Measurements from ENCODE around the gene TMTC2.

TMTC2 gene

GRCh38 chr12:82688596-82688995 lies 1.9 kb downstream of the TMTC2 start:
- no CpG with 5 or more reads among the region's 7 CpGs for WGBS (ENCODE audit: extremely low coverage, insufficient coverage, insufficient read length)

GRCh38 chr12:82690006-82690405 lies 3.3 kb downstream of the TMTC2 start:
- H4K91ac ChIP-seq (ENCODE audit: low read depth, low read length): no peak overlapping the region
- no peak for DNase-seq
- H2AK5ac ChIP-seq (ENCODE audit: low read length): no peak overlapping the region
- H3K4ac ChIP-seq (ENCODE audit: low read depth, low read length): no peak overlapping the region
- peaks cover 11% of the 10 kb centered on the region for H3K79me1 ChIP-seq (ENCODE audit: low read length)
- no peak overlapping the region for H2BK12ac ChIP-seq (ENCODE audit: low read length)
- H3K4me1 ChIP-seq (ENCODE audit: control insufficient read depth in 1 of 2, insufficient read depth in 2 of 2, low read length in 2 of 2): peaks cover 2 to 6% of the 10 kb centered on the region in 2 experiments
- no peak overlapping the region for H3K18ac ChIP-seq (ENCODE audit: low read length)
- H3K9ac ChIP-seq (ENCODE audit: low read length): no peak overlapping the region
- no peaks in the 10 kb centered on the region for H3K9me3 ChIP-seq (ENCODE audit: insufficient read depth, low read depth, low read length)
- H4K8ac ChIP-seq (ENCODE audit: low read depth, low read length): no peak overlapping the region
- no peak overlapping the region for H2BK5ac ChIP-seq (ENCODE audit: low read depth, low read length, poor library complexity)
- H3K27ac ChIP-seq (ENCODE audit: low read depth, low read length): no peak overlapping the region
- H3K36me3 ChIP-seq (ENCODE audit: control insufficient read depth in 1 of 2, insufficient read depth in 2 of 2, low read length in 2 of 2): peaks cover 2 to 3% of the 10 kb centered on the region in 2 experiments
- H2BK120ac ChIP-seq (ENCODE audit: insufficient read depth, low read length, poor library complexity): no peak overlapping the region
- no peak overlapping the region for H3K23ac ChIP-seq (ENCODE audit: low read length)
- peak overlapping the region; percentile 48 for H3K4me2 ChIP-seq (ENCODE audit: low read length)
- no peak overlapping the region for H4K12ac ChIP-seq (ENCODE audit: low read depth, low read length)
- H3K27me3 ChIP-seq (ENCODE audit: insufficient read depth, low read length): no peaks in the 10 kb centered on the region
- no peak overlapping the region for H3K14ac ChIP-seq (ENCODE audit: low read length)
- peaks cover 11% of the 10 kb centered on the region for H3K79me2 ChIP-seq (ENCODE audit: control insufficient read depth, insufficient read depth, low read length, poor library complexity)
- H2AFZ ChIP-seq (ENCODE audit: insufficient read depth, low read length, poor library complexity): no peak overlapping the region
- WGBS (ENCODE audit: extremely low coverage, insufficient coverage, insufficient read length): no CpG with 5 or more reads among the region's 1 CpG
- no peak overlapping the region for H3K4me3 ChIP-seq (ENCODE audit: low read depth, low read length)

More at GRCh38 chr12:82688596-82688995, 1.9 kb downstream of the TMTC2 start:
- no peak overlapping the region for H2BK120ac ChIP-seq (ENCODE audit: insufficient read depth, low read length, poor library complexity)
- no peak overlapping the region for H3K14ac ChIP-seq (ENCODE audit: low read length)
- no peaks in the 10 kb centered on the region for H3K27me3 ChIP-seq (ENCODE audit: insufficient read depth, low read length)
- H3K9me3 ChIP-seq (ENCODE audit: insufficient read depth, low read depth, low read length): no peaks in the 10 kb centered on the region
- H3K4me3 ChIP-seq (ENCODE audit: low read depth, low read length): no peak overlapping the region
- no peak for DNase-seq
- no peak overlapping the region for H2BK12ac ChIP-seq (ENCODE audit: low read length)
- H3K79me2 ChIP-seq (ENCODE audit: control insufficient read depth, insufficient read depth, low read length, poor library complexity): peaks cover 11% of the 10 kb centered on the region
- peaks cover under 1 to 6% of the 10 kb centered on the region in 2 experiments for H3K4me1 ChIP-seq (ENCODE audit: control insufficient read depth in 1 of 2, insufficient read depth in 2 of 2, low read length in 2 of 2)
- H4K91ac ChIP-seq (ENCODE audit: low read depth, low read length): no peak overlapping the region
- no peak overlapping the region for H2AK5ac ChIP-seq (ENCODE audit: low read length)
- H3K23ac ChIP-seq (ENCODE audit: low read length): no peak overlapping the region
- H3K79me1 ChIP-seq (ENCODE audit: low read length): peaks cover 11% of the 10 kb centered on the region
- no peak overlapping the region for H2AFZ ChIP-seq (ENCODE audit: insufficient read depth, low read length, poor library complexity)
- peaks cover 2% of the 10 kb centered on the region in 2 experiments for H3K36me3 ChIP-seq (ENCODE audit: control insufficient read depth in 1 of 2, insufficient read depth in 2 of 2, low read length in 2 of 2)
- H3K4me2 ChIP-seq (ENCODE audit: low read length): peak overlapping the region; percentile 91
- H4K8ac ChIP-seq (ENCODE audit: low read depth, low read length): no peak overlapping the region
- no peak overlapping the region for H3K18ac ChIP-seq (ENCODE audit: low read length)
- no peak overlapping the region for H2BK5ac ChIP-seq (ENCODE audit: low read depth, low read length, poor library complexity)
- no peak overlapping the region for H3K27ac ChIP-seq (ENCODE audit: low read depth, low read length)
- H4K12ac ChIP-seq (ENCODE audit: low read depth, low read length): no peak overlapping the region
- no peak overlapping the region for H3K9ac ChIP-seq (ENCODE audit: low read length)
- peak overlapping the region; percentile 97 for H3K4ac ChIP-seq (ENCODE audit: low read depth, low read length)

GRCh38 chr12:82691513-82691912 lies 4.8 kb downstream of the TMTC2 start:
- no peak overlapping the region for H2BK5ac ChIP-seq (ENCODE audit: low read depth, low read length, poor library complexity)
- H4K12ac ChIP-seq (ENCODE audit: low read depth, low read length): no peak overlapping the region
- no peak overlapping the region for H3K14ac ChIP-seq (ENCODE audit: low read length)
- no peak overlapping the region for H2AK5ac ChIP-seq (ENCODE audit: low read length)
- no peak overlapping the region for H3K18ac ChIP-seq (ENCODE audit: low read length)
- no peak overlapping the region for H3K23ac ChIP-seq (ENCODE audit: low read length)
- no peak overlapping the region for H2BK120ac ChIP-seq (ENCODE audit: insufficient read depth, low read length, poor library complexity)
- H4K8ac ChIP-seq (ENCODE audit: low read depth, low read length): no peak overlapping the region
- H4K91ac ChIP-seq (ENCODE audit: low read depth, low read length): no peak overlapping the region
- no peak overlapping the region for H2AFZ ChIP-seq (ENCODE audit: insufficient read depth, low read length, poor library complexity)
- no peaks in the 10 kb centered on the region for H3K27me3 ChIP-seq (ENCODE audit: insufficient read depth, low read length)
- no peak overlapping the region for H2BK12ac ChIP-seq (ENCODE audit: low read length)
- peak in 1 of 2 donors; percentile 68 for DNase-seq
- no peak overlapping the region for H3K9ac ChIP-seq (ENCODE audit: low read length)
- WGBS (ENCODE audit: extremely low coverage, insufficient coverage, insufficient read length): no CpG with 5 or more reads among the region's 1 CpG
- H3K79me2 ChIP-seq (ENCODE audit: control insufficient read depth, insufficient read depth, low read length, poor library complexity): peaks cover 11% of the 10 kb centered on the region
- no peak overlapping the region for H3K4ac ChIP-seq (ENCODE audit: low read depth, low read length)
- no peak overlapping the region for H3K4me3 ChIP-seq (ENCODE audit: low read depth, low read length)
- H3K4me2 ChIP-seq (ENCODE audit: low read length): no peak overlapping the region
- H3K9me3 ChIP-seq (ENCODE audit: insufficient read depth, low read depth, low read length): no peaks in the 10 kb centered on the region
- H3K36me3 ChIP-seq (ENCODE audit: control insufficient read depth in 1 of 2, insufficient read depth in 2 of 2, low read length in 2 of 2): peaks cover 2 to 3% of the 10 kb centered on the region in 2 experiments
- peaks cover 2 to 6% of the 10 kb centered on the region in 2 experiments for H3K4me1 ChIP-seq (ENCODE audit: control insufficient read depth in 1 of 2, insufficient read depth in 2 of 2, low read length in 2 of 2)
- no peak overlapping the region for H3K27ac ChIP-seq (ENCODE audit: low read depth, low read length)
- peaks cover 4% of the 10 kb centered on the region for H3K79me1 ChIP-seq (ENCODE audit: low read length)

GRCh38 chr12:82694276-82694675 lies 7.6 kb downstream of the TMTC2 start:
- no CpG with 5 or more reads among the region's 3 CpGs for WGBS (ENCODE audit: extremely low coverage, insufficient coverage, insufficient read length)
- H3K14ac ChIP-seq (ENCODE audit: low read length): no peak overlapping the region

More at GRCh38 chr12:82694276-82694675, 7.6 kb downstream of the TMTC2 start:
- H4K8ac ChIP-seq (ENCODE audit: low read depth, low read length): no peak overlapping the region
- H4K12ac ChIP-seq (ENCODE audit: low read depth, low read length): no peak overlapping the region
- no peaks in the 10 kb centered on the region for H3K27me3 ChIP-seq (ENCODE audit: insufficient read depth, low read length)
- no peaks in the 10 kb centered on the region for H3K79me1 ChIP-seq (ENCODE audit: low read length)
- H2BK5ac ChIP-seq (ENCODE audit: low read depth, low read length, poor library complexity): no peak overlapping the region
- H2BK120ac ChIP-seq (ENCODE audit: insufficient read depth, low read length, poor library complexity): no peak overlapping the region
- no peak overlapping the region for H2AK5ac ChIP-seq (ENCODE audit: low read length)
- no peak overlapping the region for H3K18ac ChIP-seq (ENCODE audit: low read length)
- no peak overlapping the region for H4K91ac ChIP-seq (ENCODE audit: low read depth, low read length)
- H3K27ac ChIP-seq (ENCODE audit: low read depth, low read length): no peak overlapping the region
- no peaks in the 10 kb centered on the region for H3K9me3 ChIP-seq (ENCODE audit: insufficient read depth, low read depth, low read length)
- H3K79me2 ChIP-seq (ENCODE audit: control insufficient read depth, insufficient read depth, low read length, poor library complexity): no peaks in the 10 kb centered on the region
- H3K23ac ChIP-seq (ENCODE audit: low read length): no peak overlapping the region
- no peak overlapping the region for H2AFZ ChIP-seq (ENCODE audit: insufficient read depth, low read length, poor library complexity)
- H3K4me1 ChIP-seq (ENCODE audit: control insufficient read depth in 1 of 2, insufficient read depth in 2 of 2, low read length in 2 of 2): peaks cover 2% of the 10 kb centered on the region in 2 experiments
- H3K4me2 ChIP-seq (ENCODE audit: low read length): no peak overlapping the region
- H3K36me3 ChIP-seq (ENCODE audit: control insufficient read depth in 1 of 2, insufficient read depth in 2 of 2, low read length in 2 of 2): peaks cover 2 to 3% of the 10 kb centered on the region in 2 experiments
- DNase-seq: no peak
- no peak overlapping the region for H3K9ac ChIP-seq (ENCODE audit: low read length)
- no peak overlapping the region for H3K4ac ChIP-seq (ENCODE audit: low read depth, low read length)
- no peak overlapping the region for H3K4me3 ChIP-seq (ENCODE audit: low read depth, low read length)
- H2BK12ac ChIP-seq (ENCODE audit: low read length): no peak overlapping the region
